Amygdala (tissue), 56 donors: Measurements from ENCODE around the gene RAPGEF4.

Source experiments
- DNase-seq, 56 donors: peaks; one replicate each; lab custom pipeline; 2025; lab: John Stamatoyannopoulos, UW

RAPGEF4 gene

DNA sequence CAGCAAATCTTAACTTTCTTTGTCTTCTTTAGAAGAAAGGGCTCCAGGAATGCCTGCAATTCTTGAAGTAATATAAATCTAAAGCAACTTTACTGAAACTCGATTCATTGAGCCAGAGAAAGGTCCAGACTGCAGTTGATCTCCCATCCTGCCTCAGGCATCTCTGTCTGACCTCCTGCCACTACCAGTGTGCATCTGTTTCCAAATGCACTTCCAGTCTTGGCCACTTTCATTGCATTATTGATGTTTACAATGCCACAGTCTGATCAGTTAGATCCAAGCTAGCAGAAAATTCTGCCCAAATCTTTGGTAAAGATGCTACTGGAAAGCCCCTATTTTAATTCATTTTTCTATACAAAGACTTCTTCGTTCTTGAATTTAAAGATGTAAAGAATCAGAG is 158.0 kb downstream of the RAPGEF4 start:
- no peak for DNase-seq

DNA sequence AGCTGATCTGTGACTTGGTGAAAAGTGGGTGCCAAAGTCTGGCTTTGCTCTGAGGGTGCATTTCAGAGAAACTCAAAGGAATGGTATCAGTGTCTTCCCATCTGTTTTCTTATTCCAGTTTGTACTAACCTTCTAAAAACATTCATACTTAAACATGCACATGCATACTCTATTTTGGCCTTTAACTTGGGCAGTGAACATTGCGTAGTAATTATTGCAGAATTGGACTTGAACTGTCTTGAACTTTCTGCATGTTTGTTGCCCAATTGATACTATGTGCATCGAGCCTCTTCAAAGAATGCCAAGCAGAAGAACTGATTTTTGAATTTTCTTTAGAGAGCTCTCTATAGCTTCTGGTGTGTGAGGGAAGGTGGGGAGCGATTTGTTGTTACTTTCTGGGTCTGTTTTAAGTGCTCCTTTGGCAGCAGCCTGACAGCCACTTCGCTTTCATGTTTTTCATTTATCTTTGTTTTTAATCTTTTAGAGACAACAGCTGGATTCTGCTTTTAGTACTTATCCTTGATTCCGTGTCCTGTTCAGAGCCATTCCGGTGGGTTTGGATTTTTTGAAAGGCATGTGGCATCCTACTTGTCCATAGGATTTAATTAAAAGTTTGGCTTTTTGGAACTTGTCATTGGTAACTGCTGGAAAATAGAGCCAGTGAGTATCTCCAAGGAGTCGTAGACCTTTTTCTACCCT is 159.2 kb downstream of the RAPGEF4 start:
- DNase-seq, result no peak

DNA sequence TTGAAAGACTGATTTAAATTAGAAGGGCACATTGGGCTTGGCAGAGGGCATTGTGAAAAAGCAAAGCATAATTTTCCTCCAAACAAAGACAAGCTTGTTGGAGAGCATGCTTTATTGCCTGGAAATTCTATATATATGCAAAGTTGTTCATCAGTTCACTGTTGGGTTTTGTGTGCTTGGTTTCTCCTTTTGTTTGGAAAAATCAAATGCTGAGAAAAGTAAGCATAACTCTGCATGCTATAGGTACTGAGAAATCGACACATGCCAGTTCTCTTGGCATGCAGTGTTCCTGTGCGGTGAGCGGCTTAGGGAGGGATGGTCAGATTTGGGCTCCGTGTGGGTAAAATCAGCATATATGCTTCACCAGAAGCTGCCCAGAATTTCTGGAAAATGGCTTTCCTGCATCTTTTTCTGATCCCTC is 161.0 kb downstream of the RAPGEF4 start:
- DNase-seq, result no peak

DNA sequence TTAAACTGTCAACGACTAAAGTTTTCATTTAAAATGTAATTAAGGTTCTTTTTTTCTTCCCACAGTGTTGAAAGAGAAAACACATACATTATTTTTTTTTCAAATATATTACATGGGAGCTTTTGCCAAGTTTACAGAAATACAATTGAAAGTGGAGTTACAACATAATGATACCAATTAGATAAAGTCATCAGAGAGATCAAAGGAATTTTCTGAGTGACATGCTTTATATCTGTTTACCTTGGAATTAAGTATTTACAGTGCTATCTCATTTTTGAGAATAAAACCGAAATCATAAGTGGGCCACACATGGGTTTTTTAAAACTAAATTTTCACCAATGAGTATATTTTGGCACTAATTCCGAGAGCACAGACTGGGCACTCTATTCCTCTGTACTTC is 165.2 kb downstream of the RAPGEF4 start:
- no peak for DNase-seq

DNA sequence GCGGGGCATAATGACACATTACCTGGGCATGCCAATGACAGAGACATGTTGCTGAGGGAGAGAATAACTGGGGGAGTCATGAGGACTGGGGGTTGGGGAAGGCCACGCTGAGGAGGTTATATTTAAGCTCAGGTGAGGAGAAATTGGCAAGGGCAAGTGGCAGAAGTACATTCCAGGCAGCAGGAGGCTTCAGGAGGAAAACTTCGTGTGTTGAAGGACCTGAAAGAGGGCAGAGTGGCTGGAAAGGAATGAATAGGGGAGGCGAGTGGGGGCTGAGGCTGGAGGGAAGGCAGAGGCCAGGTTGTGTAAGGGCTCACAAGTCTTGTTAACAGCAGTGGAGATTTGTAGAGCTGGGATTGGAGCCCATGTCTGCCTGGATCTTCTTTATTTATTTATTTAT is 166.3 kb downstream of the RAPGEF4 start:
- no peak for DNase-seq

DNA sequence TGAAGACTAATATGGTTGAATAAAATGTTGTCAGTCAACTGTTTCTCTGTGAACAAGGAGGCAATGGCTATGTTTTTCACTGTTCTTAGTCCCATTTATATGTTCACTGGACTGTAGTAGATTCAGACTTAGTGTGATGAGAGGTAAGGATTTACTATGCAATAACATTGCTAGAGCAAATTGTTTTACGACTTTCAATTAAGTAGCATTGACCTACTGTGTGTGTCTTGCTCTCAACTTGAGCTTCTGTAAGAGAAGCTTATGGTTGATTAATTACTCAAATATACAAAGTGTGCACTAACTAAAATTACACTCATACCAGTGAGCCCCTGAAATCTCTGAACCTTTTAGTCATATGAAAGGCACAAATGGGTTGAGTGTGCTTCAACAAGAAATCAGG is 168.6 kb downstream of the RAPGEF4 start:
- DNase-seq, result no peak

DNA sequence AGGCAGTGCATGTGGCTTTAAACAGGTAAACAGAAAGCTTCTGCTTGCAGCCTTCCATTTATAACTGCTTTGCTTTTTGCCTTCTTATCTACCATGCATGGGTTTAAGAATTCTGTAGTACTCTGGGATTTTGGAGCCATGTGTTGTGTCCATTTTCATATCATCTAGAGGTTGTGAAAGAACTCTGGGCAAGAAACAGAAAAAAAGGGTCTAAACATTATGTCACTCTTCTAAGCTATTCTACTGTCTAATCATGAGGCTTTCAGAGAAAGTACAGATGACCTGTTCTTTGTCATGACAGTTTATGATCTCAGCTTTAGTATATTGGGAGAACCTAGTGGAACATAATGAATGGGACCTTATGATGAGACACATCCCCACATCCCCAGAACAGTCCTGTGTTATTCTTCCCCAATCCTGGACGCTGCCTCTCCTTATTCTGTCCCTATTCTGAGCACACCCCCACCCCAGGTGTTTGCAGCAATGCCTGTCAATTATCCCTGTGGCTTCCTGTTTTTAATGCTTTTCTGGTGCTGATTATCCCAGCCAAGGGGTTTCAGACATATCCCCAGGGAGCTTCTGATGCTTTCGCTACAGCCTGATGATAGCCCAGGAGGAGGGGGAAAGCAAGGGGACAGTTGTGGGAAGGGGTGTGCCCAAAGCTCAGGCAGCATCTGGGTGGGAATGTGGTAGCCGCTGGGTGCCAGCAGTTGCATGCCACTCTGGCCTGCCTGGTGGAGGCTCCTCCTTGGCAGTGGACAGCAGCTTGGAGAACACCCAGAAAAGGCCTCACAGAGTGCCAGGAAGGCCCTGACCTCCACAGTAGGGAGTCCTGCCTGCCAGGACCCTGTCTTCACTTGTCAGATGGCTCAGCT is 170.5 kb downstream of the RAPGEF4 start:
- DNase-seq, result peak in 2 of 56 donors; percentile 7 to 22

DNA sequence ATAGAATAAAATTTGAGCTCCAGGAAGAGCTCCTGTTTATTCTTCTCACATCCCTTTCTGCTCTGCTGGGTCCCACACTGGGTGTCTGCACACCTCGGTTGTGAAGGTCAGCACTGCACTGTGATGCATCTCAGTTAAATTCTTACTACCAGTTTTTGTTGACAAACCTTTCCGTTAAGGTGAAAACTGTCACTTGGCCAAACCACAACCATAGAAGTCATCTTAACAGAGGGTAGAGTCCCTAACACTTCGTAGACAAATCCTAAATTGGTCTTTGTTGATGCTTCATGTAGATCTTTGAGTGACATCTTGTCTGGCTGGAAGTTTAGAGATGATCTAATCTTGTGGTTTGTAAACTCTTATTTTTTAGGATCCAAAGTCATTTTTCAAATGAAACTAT is 172.6 kb downstream of the RAPGEF4 start:
- DNase-seq, result no peak

DNA sequence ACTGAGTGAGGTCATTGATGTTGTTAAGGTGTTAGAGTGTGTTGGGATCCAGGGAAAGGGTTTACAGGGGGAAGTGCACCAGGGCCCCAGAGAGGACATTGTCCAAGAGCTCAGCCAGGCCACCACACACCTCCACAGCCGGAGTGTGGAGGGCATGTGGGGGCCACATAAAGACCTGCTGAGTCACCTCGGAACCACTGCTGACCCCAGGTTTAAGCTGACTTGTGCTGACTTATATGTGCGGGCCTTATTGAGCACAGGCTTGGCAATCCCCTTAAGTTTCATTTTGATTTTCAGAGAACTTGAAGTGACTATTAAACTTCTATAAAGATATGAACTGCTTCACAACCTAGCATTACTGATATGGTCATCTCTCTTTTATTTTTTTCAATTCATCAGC is 173.8 kb downstream of the RAPGEF4 start:
- DNase-seq, result no peak

DNA sequence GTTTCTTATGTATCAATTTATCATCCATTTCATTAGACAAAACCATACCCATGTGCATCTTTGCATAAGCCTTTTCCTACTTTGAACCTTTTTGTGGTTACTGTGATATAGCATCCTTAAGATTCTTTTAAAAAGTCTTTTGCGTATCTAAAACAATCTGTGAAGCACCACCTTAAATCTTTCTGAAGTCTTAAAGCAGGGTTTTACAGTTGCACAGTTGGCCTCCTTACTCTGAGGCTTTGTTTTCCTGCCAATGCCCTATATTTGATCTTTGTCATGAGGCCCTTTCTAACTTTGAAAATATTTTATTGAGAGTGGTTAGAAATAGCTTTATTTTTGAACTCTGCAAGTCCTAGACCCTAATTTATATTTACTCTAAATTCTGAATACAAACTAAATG is 176.6 kb downstream of the RAPGEF4 start:
- no peak for DNase-seq

DNA sequence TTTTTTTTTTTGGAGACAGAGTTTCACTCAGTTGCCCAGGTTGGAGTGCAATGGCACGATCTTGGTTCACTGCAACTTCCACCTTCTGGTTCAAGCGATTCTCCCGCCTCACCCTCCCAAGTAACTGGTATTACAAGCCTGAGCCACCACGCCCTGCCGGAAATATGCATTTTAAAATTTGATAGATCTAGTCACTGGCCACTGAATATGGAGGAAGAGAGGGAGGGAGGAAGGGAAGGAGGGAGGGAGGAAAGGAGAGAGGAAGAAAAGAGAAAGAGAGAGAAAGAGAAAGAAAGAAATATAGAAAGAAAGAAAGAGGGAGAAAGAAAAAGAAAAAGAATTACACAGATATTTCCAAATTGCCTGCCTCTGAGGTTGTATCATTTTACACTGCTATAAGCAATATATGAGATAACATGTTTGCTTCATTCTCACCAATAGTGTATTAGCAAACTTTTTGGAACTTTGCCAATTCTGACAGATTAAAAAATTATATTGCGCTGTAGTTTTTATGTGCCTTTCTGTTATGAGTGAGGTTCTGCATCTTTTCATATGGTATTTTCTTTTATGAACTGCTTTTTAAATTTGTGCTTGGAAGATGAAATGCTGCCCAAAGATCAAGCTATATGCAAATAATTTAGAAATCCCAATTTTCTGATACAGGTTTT is 178.8 kb downstream of the RAPGEF4 start:
- DNase-seq, result no peak

DNA sequence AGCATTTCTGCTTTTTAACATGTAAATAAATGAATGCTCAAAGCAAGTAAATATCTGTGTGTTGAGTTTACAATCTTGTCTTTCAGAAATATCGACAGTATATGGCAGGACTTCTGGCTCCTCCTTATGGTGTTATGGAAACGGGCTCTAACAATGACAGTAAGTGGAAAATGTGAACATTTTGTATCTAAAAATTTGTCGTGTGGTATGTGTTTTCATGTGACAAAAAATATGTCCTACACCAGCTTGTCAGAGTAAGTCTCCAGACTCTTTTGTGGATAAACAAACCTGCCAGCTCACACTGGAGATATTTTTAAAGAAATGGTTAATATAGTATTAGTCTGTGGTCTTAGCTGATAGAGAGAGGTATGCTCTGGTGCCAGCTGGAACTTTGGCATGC is 182.1 kb downstream of the RAPGEF4 start:
- DNase-seq, result no peak

DNA sequence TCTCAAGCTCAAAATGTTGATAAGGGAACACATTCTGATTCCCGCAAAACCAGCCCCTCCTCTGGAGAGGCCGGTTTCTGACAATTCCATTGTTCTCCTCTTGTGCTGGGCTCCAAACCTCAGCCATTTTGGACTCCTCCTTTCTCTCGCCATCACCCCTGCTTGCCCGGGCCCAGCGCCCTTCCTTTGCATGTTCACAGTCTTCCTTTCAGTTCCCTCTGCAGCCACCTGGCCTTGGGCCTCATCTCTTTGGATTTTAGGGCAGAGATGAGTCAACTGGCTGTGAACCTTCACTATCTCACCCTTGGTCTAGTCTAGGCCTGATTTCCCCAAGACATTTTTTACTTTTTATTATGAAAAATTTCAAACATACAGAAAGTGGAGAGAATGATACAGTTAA is 184.1 kb downstream of the RAPGEF4 start:
- DNase-seq, result no peak

DNA sequence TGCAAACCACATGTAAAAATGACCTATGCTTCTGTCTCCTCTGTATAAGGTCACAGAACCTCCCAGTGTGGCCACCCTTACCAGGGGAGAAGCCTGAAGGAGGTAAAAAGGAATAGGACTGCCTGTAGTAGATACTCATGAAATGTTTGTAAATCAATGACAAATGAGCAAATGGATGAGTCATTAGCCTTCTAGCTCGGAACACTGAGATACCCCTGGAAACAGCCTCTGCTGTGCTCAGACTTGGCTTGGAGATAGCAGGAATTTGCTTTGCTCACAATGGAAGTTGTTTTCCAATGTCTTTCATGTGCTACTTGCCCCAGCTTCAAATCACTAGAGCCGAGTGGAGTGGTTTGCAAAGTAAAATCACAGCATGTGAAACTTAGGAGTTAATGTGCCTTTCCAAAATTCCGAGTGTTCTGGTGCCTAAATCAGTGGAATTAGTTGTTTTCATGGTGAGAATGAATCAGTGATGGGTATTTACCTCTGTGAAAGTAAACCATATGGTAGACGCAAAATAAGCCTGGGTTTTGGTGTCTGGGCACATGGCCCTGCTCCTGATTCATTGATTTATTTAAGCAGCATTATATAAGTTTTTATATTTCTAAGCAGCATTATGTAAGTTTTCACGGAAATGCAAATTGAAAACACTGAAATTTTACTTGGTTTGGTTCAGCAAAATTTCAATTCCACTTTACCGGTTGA is 186.0 kb downstream of the RAPGEF4 start:
- peak in 3 of 56 donors; percentile 6 to 40 (median 31) for DNase-seq

DNA sequence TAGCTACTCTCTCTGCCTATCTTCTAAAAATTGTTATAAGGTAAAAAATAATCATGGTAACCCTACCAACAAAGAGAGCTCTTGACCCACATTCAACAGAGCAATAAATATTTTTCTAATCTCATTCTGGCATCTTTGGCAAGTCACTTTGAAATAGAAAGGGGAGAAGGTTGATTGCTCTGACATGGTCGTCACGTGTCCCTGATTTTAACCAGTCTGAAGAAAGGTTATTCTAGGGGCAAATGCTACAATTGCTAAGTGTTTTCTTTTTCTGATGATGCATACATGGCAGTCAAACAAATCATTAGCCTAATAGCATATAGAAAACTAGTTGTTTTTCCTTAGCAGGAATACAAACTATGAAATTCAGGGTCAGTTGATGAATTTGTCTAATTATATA is 186.7 kb downstream of the RAPGEF4 start:
- DNase-seq, result no peak

DNA sequence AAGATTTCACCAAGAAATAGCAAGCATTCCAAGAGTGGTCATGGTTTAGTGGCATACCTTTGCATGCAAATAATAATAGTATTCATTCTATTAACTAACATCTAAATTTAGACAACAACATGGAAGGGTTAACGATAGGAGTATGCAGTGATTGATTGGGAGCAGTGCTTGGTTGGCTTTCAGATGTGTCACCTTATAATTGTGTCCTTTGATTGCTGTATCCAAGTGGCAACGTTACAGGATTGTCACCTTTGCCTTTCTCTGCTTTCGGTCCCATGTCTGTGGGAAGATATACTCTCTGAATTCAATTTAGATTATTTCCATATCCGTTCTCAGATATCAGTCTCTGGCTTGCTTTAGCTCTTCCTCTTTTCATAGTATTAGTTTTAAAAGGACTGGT is 187.2 kb downstream of the RAPGEF4 start:
- DNase-seq, result no peak

DNA sequence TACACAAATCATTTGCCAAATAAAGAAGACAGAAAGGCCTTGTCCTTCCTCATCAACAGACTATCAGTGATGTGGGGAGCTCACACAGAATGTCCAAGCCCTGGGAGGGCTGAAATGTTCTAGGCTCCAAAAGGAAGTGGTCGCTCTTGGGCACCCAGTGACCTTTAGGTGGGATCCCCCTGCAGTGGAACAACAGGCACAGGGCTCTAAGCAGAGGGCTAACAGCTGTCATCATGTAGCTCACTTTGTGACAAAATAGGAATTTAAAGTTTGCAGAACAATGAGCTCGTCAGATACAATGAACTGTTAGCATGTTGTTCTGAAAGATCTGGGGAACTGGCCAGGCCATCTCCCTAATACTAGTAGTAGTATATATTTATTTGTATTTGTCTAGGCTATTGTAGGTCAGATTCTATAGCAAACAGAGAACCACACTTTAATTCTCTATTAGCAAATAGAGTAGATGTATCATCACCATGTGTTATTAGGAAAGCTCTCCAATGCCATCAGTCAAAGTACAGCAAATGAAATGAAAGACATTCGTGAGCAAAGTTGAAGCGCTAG is 188.5 kb downstream of the RAPGEF4 start:
- no peak for DNase-seq

DNA sequence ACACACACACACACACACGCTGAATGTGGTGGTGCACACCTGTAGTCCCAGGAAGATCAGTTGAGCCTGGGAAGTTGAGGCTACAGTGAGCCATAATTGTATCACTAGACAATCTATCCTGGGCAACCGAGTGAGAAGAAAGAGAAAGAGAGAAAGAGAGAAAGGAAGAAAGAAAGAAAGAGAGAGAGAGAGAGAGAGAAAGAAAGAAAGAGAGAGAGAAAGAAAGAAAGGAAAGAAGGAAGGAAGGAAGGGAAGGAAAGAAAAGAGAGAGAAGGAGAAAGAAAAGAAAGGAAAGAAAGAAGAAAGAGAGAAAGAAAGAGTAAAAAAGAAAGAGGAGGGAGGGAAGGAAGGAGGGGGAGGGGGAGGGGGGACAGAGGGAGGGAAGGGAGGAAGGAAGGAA is 190.0 kb downstream of the RAPGEF4 start:
- DNase-seq, result no peak

DNA sequence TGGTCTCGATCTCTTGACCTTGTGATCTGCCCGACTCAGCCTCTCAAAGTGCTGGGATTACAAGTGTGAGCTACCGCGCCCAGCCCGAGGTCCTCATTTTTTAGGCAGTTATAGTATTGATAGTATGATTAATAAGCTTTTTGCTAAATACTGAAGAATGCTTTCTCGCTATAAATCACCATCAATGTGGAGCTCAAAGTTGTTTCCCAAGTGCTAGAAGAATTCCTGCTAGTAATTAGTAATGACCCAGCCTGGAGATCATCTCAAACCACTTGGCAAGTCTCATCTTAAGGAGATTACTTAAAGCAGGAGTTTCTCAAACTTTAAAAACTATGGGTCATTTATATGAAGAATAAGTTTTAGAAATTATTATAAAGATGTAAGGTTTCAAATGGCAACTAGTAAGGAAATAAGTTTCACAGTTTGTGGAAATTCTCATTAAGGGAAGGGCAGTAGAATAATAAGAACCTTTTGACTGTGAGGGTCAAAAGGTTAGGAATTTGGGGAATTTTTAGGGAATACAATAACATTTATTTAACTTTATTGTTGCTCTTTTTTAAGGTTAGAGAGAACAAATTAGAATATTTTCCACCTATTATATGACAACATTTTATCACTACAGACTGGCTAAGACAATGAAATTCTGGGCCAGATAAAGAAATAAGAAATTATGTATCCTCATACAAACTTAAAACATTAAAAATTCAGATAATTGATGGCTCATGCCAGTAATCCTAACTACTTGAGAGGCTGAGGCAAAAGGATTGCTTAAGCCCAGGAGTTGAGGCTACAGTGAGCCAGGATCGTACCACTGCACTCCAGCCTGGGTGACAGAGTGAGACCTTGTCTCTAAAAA is 191.4 kb downstream of the RAPGEF4 start:
- DNase-seq, result no peak
